ENCODE data around the gene RAPGEF1.

The RAPGEF1 gene

GRCh38 chr9:131623655-131624330 is 116.1 kb downstream of the RAPGEF1 start:
- DNase-seq (ENCODE audit: low read depth) = no peak

DNA sequence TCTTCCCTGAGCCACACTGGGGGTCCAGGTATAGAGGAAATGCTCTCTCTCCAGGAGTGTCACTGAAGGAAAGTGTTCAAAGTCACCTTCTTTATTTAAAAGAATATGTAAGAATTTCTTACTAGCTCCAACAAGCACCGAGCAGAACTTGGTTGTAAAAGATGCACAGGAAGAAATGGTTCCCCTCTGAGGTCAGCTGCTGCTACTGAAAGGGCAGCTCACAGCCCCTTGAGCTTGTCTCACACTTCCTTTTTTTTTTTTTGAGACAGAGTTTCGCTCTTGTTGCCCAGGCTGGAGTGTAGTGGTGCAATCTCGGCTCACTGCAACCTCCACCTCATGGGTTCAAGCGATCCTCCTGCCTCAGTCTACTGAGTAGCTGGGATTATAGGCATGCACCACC is 117.4 kb downstream of the RAPGEF1 start:
- no peak for DNase-seq (ENCODE audit: low read depth)

DNA sequence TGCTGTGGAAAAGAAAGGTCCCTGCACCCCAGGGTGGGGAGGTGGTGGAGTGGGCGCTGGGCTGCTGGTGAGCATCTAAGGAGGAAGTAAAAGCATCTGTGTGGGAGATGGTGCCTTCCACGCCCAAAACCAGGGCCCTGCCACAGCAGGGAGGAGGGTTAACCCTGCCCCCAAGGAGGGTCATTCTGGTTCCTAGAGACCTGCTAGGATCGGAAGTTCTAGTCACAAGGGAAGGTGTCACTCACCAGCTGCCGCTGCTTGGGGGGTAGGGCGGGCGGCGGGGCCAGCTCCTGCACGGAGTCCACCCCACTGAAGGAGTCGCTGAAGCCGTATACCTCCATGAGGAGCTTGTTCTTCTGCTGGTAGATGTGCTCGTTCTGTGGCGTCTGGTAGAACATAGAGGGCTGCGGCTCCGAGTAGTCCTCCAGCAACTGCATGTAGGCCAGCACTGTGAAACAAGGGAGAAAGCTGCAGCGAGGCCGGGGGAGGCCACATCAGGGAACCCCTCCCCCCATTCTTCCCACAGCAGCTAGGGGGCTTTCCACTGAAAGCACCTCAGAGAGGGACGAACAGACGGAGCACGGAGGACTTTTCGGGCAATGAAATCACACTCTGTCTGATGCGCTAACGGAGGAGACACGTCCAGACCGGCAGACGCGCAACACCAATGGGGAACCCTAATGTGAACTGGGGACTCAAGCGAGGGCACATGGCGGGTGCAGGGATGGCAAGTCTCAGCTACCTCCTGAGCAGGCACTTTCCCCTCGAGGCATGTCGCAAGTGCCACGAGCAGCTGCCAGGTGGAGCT is 118.1 kb downstream of the RAPGEF1 start:
- DNase-seq (ENCODE audit: low read depth) = no peak

DNA sequence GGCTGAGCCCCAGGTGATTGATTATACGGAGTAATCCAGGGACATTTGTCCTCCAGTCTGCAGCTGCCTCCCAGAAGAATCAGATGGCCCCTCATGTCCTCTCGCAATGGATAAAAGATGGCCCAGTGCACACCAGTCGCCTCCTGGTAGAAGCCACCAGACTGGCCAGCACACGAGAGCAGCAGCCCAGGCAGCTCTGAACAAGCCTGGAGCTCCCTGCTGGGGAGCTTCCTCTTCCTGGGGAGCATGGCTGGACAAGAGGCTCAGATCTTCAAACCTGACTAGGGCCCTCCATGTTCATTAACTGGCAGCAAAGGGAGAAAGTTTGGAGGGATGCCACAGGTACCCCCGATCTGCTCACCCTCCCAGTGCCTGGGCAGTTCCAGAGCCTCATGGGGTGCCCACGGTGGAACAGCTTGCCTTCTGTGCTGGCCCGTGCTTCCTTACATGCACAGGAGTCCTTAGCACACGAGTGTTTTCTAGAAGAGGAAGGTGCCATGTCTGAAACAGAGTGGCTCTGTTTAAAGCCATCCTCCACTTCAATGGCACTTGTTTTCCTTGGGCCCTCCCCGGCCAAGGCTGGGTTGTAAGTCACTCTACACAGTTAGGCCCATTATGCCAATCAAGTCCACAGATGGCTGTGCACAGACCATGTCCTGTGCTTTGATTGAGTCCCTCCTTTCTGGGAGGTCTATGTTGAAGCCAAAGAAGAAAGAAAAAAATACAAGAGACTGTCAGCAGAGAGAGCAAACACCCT is 118.9 kb downstream of the RAPGEF1 start:
- DNase-seq (ENCODE audit: low read depth) = no peak

DNA sequence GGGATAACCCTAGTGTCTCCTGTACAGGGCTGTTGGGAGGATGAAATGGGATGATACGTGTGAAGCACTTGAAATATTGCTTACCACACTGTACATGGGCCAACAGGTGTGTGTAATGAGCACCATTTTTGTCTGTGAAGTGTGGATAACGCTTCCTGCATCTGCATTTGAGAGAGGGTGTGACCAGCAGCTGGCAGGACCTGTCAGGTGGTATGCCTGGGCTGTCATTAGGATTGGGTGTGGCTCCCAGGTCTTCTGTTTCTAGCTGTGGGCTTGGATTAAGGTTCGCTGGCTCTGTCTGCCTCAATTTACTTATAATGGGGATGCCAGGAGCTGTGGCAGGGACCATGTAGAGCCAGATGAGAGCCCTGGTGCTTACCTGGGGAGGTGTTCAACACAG is 120.2 kb downstream of the RAPGEF1 start:
- no peak for DNase-seq (ENCODE audit: low read depth)

- DNase-seq (ENCODE audit: low read depth) = no peak
Measured at GRCh38 chr9:131618785-131619184, 121.1 kb downstream of the RAPGEF1 start.

- no peak for DNase-seq (ENCODE audit: low read depth)
Measured at GRCh38 chr9:131618071-131618479, 121.8 kb downstream of the RAPGEF1 start.

GRCh38 chr9:131617611-131618010 is 122.3 kb downstream of the RAPGEF1 start:
- DNase-seq (ENCODE audit: low read depth) = no peak

- no peak for DNase-seq (ENCODE audit: low read depth)
Measured at GRCh38 chr9:131616983-131617604, 122.8 kb downstream of the RAPGEF1 start.

- no peak for DNase-seq (ENCODE audit: low read depth)
Measured at GRCh38 chr9:131614340-131614915, 125.4 kb downstream of the RAPGEF1 start.

- no peak for DNase-seq (ENCODE audit: low read depth)
Measured at GRCh38 chr9:131613921-131614320, 126.0 kb downstream of the RAPGEF1 start.

DNA sequence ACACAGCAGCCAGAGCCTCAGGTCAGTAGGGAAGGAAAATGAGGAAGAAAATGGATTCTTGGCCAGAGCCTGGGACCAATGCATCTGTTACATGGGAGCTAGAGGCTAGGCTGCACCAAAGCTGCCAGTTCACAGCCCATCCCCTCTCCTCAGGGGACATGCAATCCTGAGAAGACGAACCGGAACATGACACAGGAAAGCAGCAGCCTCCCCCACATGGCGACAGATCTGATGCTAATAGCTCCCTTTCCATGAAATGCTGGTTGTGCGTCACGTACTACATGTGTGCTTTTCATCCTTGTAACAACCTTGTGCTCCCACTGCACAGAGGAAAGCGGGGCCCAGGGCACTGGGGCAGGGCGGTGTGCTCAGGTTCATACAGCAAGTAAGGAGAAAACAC is 127.0 kb downstream of the RAPGEF1 start:
- no peak for DNase-seq (ENCODE audit: low read depth)

DNA sequence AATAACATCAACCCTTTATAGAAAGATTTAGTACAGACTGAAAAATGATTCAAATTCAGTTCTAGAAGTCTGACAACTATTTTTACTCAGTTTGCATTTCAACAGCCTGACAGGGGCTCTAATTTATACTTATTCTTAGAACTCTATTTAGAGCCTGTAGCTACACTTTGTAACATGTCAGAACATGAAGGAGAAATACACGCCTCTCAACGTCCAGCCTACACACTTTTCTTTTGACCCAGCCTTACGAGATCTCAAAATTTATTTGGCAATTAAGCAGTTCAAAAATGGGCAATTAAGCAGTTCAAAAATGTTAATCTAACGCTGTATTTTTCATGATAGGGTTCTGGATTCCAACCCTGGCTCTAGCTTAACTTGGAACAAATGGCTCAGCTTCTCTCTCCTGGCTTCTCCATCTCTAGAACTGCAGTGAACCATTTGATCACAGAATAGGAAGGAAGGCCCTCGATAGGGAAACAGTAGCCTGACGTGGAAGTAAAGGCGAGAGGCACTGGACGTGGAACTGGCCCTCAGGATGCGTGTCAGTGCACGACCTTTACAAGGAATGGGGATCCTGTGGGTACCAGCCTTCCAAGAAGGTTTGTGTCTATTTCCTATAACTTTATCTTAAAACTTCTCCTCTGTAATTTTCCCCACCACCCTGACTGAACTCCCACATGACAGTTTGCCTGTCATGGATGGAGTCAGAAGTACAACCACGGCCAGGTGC is 128.1 kb downstream of the RAPGEF1 start:
- DNase-seq (ENCODE audit: low read depth) = no peak

DNA sequence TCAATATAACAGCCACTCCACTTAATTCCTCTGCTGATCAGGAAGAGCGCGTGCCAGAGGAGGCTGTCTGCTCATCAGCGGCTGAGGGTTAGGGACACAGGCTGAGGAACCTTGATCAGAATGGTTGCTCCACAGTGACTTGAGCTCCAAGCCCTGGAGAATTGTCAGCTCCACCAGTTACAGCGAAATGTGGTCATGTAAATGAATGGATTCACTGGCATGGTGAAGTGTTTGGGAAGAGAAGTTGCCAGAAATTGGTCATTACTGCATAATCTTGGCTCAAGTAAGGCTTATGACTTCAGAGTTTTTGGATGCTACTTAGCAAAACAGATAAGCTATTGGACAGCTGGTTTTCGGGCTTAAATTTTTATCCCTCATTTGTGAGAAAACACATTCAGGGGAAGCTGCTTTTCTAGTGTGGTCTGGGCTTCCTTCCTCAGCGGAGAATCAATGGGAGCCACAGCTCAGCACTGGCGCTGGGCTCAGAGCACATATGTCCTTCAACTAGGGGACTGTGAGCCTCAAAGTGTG is 129.6 kb downstream of the RAPGEF1 start:
- peak; percentile 94 for DNase-seq (ENCODE audit: low read depth)

DNA sequence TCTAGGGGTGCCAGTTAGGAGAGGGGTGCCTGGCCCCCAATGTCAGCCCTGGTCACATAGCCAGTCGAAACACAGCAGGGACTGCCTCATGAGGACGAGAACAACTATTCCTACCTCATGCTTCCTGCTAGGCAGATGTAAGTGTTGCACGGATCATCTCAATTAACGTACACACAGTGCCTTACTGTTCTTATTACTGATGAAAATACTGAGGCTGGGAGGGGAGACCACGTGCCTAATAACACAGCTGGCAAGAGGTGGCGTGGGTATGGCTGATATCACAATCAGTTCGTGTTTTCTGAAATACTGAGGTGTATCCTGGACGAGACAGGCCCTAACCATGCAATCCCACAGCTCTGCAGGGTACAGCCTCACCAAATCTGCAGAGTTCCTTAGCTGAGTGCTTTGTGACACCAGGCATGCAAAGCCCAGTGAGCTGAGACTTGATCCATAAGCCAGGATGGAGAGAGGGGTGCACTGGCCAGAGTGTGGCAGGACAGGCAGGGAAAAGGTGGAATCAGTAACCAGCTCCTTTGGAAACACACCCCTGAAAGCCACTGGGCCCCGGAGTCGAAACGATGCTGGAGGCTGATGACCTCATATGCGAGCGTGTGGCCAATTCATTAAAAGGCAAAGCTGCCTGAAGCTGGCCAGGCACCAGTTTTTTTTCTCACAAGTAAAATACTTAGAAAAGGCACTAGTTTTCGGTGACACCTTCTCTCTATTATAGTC is 130.6 kb downstream of the RAPGEF1 start:
- no peak for DNase-seq (ENCODE audit: low read depth)

DNA sequence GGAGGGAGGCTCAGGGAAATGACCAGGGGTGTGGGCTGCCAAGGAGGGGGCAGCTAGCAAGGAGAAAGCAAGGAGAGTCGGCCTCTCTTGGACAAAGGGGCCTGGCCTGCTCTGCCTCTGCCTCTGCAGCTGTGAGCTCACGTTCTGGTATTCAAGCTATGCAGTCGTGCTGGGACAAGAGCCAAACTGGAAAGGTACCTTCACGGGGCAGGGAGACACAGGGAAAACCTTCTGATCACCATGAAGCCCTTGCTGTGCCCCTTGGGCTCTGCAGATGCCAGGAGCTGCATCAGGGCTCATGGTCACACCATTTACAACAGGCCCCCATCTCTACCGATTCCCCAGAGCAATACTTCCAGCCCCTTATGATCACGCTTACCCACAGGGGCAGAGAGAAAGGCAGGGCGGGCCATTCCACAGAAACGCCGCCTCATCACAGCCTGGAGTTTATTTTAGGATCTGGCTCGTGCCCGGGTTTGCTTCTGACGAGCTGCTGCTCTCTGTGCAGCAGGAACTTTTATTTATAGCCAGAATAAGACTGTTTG is 131.3 kb downstream of the RAPGEF1 start:
- DNase-seq (ENCODE audit: low read depth) = peak; percentile 75

- no peak for DNase-seq (ENCODE audit: low read depth)
Measured at GRCh38 chr9:131607591-131607990, 132.3 kb downstream of the RAPGEF1 start.

DNA sequence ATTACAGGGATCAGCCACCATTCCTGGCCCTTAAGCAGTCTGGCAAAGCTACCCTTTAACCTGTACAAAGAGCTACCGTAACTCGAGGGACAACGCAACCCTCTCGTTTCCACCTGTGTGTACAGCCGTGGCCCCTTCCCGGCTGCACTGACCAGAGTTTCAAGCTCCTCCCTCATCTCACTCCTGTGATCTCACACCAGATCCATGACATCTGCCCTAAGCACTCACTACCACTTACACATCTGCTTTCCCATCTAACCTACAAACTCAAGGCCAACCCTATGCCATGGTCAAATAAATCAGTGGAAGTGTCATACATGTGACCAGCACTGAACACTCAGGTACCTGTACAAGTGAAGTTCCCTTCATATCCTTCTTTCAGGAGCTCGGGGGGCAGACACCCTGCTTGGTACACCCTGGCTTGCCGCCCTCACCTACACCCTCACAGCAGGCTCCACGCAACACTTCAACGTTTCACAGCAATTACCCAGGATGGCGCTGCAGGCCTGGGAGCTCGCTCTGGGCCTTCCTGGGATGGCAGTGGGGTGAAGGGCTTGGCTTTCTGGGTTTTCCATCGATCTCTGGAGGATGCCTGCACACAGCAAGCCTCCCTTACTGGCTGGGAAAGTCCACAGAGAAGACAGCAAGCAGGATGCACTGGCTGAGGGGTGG is 132.8 kb downstream of the RAPGEF1 start:
- DNase-seq (ENCODE audit: low read depth) = no peak

DNA sequence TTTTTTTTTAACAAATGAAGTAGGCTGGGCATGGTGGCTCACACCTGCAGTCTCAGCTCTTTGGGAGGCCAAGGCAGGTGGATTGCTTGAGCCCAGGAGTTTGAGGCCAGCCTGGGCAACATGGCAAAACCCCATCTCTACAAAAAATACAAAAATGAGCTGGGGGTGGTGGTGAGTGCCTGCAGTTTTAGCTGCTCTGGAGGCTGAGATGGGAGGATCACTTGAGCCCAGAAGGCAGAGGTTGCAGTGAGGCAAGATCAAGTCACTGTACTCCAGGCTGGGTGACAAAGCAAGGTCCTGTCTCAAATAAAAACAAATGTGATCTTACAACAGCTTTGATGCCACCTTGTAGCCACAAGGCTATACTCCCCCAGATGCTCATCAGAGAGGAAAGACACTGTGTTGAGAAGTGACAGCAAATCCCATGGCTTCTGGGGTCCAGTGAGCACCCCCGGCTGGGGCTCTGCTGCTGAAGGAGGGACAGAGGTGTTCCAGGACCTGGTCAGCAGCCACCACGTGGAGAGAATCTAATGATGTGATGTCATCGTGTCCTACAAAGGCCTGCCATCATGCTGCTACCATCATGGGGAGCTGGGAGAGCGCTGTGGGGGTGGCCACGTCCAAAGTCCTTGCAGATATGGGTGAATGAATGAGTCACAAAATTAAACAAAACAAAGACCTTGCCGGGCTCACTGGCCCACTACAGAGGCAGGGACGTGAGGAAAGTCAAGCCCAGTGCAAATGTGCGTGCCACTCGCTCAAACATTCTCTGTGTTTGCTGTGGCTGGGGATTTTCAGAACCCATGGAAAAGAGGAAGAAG is 133.9 kb downstream of the RAPGEF1 start:
- DNase-seq (ENCODE audit: low read depth) = no peak
